ENCODE data around the gene PIEZO1. TPM values are rescaled to one million over a fixed set of nuclear protein-coding genes. Genes with fewer than 3 reads are reported as not detected.
A peak's percentile ranks its signal among the peaks of the same experiment; 100 is the strongest.

The PIEZO1 gene
- total RNA-seq, 6 experiments from 2014 or later: 48.9 to 91.9 (median 64.4) TPM

DNA sequence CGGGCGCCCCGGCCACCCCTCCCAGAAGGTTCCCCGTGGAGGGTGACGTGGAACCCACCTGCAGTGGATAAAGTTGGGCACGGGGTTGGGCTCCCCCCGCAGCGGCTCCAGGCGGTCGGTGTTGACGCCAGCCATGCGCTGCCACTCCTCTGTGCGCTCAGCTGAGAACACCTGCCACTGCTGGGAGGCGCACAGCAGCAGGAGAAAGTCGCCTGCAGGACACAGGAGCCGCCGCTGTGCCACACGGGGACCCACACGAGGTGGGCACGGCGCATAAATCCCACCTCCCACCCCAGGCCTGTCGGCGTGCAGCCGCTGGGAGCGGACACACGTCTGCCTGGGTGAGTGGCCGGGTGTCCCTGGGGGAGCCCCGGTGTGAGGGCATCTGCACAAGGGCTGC is 58.0 kb downstream of the PIEZO1 start:
- TF ChIP-seq POLR2A (IDR thresholded peaks at IDR 0.05) (no peak), CTCF (IDR thresholded peaks at IDR 0.05) (no peak)

DNA sequence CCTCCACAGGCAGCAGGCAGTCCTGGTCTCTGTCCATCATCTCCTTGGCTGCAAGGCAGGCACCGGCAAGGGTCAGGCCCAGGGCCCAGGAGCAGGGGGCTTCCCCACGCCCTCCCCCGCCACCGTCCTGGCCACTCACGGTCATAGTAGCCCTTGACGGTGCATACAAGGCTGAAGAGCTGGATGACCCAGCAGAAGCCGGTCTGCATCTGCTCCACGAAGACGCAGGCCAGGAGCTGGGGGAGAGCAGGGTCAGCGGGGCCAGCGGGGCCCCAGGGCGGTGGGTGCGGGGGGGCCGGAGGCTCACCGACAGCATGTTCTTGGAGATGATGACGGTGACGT is 58.6 kb downstream of the PIEZO1 start:
- no peak for TF ChIP-seq CTCF (IDR thresholded peaks at IDR 0.05)
- no peak for TF ChIP-seq POLR2A (IDR thresholded peaks at IDR 0.05)
- intact Hi-C loops (cut with DNase I): no loop called here
- no peak for DNase-seq
- Histone ChIP-seq H3K27me3 (no peaks in the 10 kb centered on the region), H3K4me3 (no peak overlapping the region), H3K9me3 (no peaks in the 10 kb centered on the region), H3K27ac (no peak overlapping the region), H3K4me1 (no peaks in the 10 kb centered on the region), H3K36me3 (peaks cover 0 to 63% (median 26%) of the 10 kb centered on the region in 4 donors)
- no CpG with 5 or more reads among the region's 17 CpGs for WGBS (ENCODE audit: insufficient coverage, low coverage, low lambda C conversion rate, missing lambda C conversion rate)
- ATAC-seq: no peak

More for the DNA sequence above, 58.0 kb downstream of the PIEZO1 start:
- no peak overlapping the region for H3K4me3 ChIP-seq
- WGBS (ENCODE audit: insufficient coverage, low coverage, low lambda C conversion rate, missing lambda C conversion rate): no CpG with 5 or more reads among the region's 28 CpGs
- no peak for DNase-seq
- no peaks in the 10 kb centered on the region for H3K4me1 ChIP-seq
- no peaks in the 10 kb centered on the region for H3K9me3 ChIP-seq
- intact Hi-C loops (cut with DNase I): no loop called here
- H3K27ac ChIP-seq: no peak overlapping the region
- no peak for ATAC-seq
- H3K36me3 ChIP-seq: peaks cover 0 to 58% (median 26%) of the 10 kb centered on the region in 4 donors
- H3K27me3 ChIP-seq: no peaks in the 10 kb centered on the region

DNA sequence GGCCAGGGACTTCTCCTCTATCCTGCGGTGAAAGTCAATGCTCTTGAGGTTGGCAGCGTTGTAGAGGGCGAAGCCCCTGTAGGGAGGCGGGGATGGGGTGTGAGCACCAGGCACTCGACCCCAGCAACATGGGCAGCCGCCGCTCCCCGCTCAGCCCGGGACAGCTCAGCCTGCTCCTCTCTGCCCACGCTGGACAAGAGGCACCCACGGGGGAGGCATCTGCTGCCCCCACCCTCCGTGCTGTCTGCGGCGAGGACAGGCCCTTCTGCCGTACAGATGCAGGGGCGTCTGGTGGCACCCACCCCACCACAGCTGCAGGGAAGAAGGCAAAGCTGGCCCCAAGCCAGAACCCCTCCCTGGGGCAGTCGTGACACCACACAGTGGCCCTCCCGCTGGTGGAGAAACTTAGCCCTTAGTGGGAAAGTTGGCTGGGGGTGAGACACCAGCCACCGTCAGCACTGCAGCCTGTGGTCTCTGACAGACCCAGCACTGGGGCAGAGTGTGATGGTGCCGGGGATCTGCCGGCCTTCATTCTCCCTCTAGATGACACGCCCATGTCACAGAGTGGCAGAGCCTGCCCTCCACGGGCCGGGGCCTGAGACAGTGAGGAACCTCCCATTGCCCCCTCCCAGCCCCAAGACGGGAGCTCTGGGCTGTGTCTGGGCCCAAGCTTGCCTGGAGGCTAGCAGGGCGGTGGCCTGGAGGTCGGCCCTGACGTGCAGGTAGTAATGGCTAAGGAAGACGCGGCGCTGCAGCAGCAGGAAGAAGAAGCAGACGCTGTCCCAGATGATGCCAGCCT is 59.2 kb downstream of the PIEZO1 start:
- DNase-seq (no peak), ATAC-seq (no peak)
- Histone ChIP-seq H3K9me3 (no peaks in the 10 kb centered on the region), H3K27me3 (no peaks in the 10 kb centered on the region), H3K4me3 (no peak overlapping the region), H3K4me1 (no peaks in the 10 kb centered on the region), H3K27ac (no peak overlapping the region), H3K36me3 (peaks cover 0 to 60% (median 28%) of the 10 kb centered on the region in 4 donors)
- WGBS (ENCODE audit: insufficient coverage, low coverage, low lambda C conversion rate, missing lambda C conversion rate): 90% methylated on average over 8 of the region's 32 CpGs
- TF ChIP-seq POLR2A (IDR thresholded peaks at IDR 0.05): no peak
- TF ChIP-seq CTCF (IDR thresholded peaks at IDR 0.05): no peak
- intact Hi-C loops (cut with DNase I): no loop called here

- no peaks in the 10 kb centered on the region for H3K4me1 ChIP-seq
- intact Hi-C loops (cut with DNase I): no loop called here
- H3K27me3 ChIP-seq: no peaks in the 10 kb centered on the region
- TF ChIP-seq POLR2A (IDR thresholded peaks at IDR 0.05) (no peak), CTCF (IDR thresholded peaks at IDR 0.05) (no peak)
- H3K4me3 ChIP-seq: no peak overlapping the region
- peaks cover 0 to 64% (median 34%) of the 10 kb centered on the region in 4 donors for H3K36me3 ChIP-seq
- ATAC-seq: peak in 2 of 4 donors; percentile 5 to 13
- 93% methylated on average over 6 of the region's 31 CpGs for WGBS (ENCODE audit: insufficient coverage, low coverage, low lambda C conversion rate, missing lambda C conversion rate)
- no peaks in the 10 kb centered on the region for H3K9me3 ChIP-seq
- DNase-seq: no peak
- H3K27ac ChIP-seq: no peak overlapping the region
These were observed 60.0 kb downstream of the PIEZO1 start for GRCh38 chr16:88724855-88725555.

Measured in right lobe of liver (tissue), 6 donors.